ENCODE results near the gene UBTD1. TPM values are rescaled to one million over a fixed set of nuclear protein-coding genes. Genes with fewer than 3 reads are reported as not detected.

UBTD1 gene
- polyA plus RNA-seq, 1 donor from 2014 or later, result 3.3 TPM

DNA sequence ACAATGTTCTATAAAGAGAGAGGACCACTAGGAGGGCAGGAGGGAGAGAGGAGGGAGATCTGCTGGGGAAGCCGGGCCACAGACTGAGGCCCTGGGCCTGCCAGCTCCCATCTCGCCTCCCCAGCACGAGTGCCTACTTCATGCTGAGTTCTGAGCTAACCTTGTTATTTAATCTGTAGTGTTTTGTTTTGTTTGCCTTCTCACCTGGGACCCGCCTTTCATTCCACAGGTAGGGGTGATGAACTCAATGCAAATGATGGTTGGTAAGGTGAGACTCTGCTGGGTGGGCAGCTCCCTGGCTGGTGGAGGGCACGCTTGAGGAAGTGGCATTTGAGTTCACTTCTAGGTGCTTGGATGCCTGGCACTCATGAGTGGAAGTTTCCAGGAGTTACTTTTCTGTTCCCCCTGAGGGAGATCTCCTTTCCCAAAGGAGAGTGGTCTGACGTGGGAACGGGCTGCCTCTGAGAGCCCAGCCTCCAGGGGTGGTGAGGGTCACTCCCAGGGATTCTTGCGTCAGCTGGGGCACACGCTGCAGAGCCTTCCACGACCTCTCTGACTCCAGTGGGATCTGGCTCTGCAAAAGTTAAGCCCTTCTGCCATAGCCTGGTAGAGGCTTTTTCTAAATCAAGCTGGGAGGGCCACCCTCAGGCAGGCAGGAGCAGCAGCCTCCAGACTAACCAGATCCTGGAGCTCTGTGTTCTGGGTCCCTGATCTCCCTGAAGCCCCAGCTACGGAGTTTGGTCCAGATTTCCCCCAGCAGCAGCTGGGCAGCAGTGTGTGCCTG, 22.4 kb downstream of the UBTD1 start:
- no peaks in the 10 kb centered on the region for H3K9me3 ChIP-seq (ENCODE audit: low read length)
- TF ChIP-seq POLR2AphosphoS5 (IDR thresholded peaks at IDR 0.05) (no peak), SMC3 (conservative IDR thresholded peaks at IDR 0.05; ENCODE audit: poor library complexity) (no peak), EP300 (conservative IDR thresholded peaks at IDR 0.05; ENCODE audit: poor library complexity, severe bottlenecking) (no peak), TAF1 (IDR thresholded peaks at IDR 0.05; ENCODE audit: low read depth) (no peak), MXI1 (conservative IDR thresholded peaks at IDR 0.05; ENCODE audit: poor library complexity, severe bottlenecking) (no peak), RAD21 (conservative IDR thresholded peaks at IDR 0.05) (no peak), EZH2 (IDR thresholded peaks at IDR 0.05; ENCODE audit: borderline replicate concordance, insufficient read depth, low read length, poor library complexity, severe bottlenecking) (no peak)
- TF ChIP-seq, protein P1, sequence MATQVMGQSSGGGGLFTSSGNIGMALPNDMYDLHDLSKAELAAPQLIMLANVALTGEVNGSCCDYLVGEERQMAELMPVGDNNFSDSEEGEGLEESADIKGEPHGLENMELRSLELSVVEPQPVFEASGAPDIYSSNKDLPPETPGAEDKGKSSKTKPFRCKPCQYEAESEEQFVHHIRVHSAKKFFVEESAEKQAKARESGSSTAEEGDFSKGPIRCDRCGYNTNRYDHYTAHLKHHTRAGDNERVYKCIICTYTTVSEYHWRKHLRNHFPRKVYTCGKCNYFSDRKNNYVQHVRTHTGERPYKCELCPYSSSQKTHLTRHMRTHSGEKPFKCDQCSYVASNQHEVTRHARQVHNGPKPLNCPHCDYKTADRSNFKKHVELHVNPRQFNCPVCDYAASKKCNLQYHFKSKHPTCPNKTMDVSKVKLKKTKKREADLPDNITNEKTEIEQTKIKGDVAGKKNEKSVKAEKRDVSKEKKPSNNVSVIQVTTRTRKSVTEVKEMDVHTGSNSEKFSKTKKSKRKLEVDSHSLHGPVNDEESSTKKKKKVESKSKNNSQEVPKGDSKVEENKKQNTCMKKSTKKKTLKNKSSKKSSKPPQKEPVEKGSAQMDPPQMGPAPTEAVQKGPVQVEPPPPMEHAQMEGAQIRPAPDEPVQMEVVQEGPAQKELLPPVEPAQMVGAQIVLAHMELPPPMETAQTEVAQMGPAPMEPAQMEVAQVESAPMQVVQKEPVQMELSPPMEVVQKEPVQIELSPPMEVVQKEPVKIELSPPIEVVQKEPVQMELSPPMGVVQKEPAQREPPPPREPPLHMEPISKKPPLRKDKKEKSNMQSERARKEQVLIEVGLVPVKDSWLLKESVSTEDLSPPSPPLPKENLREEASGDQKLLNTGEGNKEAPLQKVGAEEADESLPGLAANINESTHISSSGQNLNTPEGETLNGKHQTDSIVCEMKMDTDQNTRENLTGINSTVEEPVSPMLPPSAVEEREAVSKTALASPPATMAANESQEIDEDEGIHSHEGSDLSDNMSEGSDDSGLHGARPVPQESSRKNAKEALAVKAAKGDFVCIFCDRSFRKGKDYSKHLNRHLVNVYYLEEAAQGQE (IDR thresholded peaks at IDR 0.05; ENCODE audit: borderline replicate concordance), result no peak
- TF ChIP-seq, protein P2, sequence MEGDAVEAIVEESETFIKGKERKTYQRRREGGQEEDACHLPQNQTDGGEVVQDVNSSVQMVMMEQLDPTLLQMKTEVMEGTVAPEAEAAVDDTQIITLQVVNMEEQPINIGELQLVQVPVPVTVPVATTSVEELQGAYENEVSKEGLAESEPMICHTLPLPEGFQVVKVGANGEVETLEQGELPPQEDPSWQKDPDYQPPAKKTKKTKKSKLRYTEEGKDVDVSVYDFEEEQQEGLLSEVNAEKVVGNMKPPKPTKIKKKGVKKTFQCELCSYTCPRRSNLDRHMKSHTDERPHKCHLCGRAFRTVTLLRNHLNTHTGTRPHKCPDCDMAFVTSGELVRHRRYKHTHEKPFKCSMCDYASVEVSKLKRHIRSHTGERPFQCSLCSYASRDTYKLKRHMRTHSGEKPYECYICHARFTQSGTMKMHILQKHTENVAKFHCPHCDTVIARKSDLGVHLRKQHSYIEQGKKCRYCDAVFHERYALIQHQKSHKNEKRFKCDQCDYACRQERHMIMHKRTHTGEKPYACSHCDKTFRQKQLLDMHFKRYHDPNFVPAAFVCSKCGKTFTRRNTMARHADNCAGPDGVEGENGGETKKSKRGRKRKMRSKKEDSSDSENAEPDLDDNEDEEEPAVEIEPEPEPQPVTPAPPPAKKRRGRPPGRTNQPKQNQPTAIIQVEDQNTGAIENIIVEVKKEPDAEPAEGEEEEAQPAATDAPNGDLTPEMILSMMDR (IDR thresholded peaks at IDR 0.05; ENCODE audit: poor library complexity, severe bottlenecking), result no peak
- H3K4me3 ChIP-seq (ENCODE audit: low read length), result no peak overlapping the region
- H2AFZ ChIP-seq (ENCODE audit: low read depth, low read length), result no peak overlapping the region
- no peak overlapping the region for H3K4me2 ChIP-seq (ENCODE audit: low read length)
- H4K20me1 ChIP-seq (ENCODE audit: insufficient read depth), result no peaks in the 10 kb centered on the region
- H3F3A ChIP-seq (ENCODE audit: insufficient read depth, low read length, poor library complexity, severe bottlenecking), result no peaks in the 10 kb centered on the region
- no peaks in the 10 kb centered on the region for H3K9me2 ChIP-seq (ENCODE audit: insufficient read depth, low read length)
- no peaks in the 10 kb centered on the region for H3K27me3 ChIP-seq (ENCODE audit: insufficient read depth, low read depth, low read length)
- no peaks in the 10 kb centered on the region for H3K79me2 ChIP-seq (replicated peaks; ENCODE audit: insufficient read depth, low read length)
- H3K36me3 ChIP-seq (ENCODE audit: insufficient read depth, low read length), result no peaks in the 10 kb centered on the region
- no peak overlapping the region for H3K27ac ChIP-seq (ENCODE audit: low read length)
- no peak overlapping the region for H3K9ac ChIP-seq (ENCODE audit: low read length)

DNA sequence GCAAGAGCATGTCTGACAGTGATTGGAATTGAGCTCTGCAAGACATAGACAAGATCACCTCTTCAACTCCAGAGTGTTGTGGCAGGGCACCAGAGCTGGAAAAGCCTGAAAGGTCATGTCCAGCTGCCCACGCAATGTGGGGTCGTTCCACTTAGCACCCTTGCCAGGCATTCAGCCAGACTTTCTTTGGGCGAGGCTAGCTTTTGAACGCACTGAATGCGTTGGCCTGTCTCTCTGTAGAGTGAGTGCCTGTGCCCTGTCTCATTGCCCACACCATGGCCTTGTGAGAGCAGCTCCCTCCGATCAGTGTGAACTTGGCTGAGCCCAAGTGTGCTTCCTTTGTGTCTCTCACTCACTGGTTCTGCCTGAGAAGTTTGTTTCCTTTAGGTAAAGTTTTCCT, 23.3 kb downstream of the UBTD1 start:
- Histone ChIP-seq H3F3A (ENCODE audit: insufficient read depth, low read length, poor library complexity, severe bottlenecking) (no peaks in the 10 kb centered on the region), H3K36me3 (ENCODE audit: insufficient read depth, low read length) (no peaks in the 10 kb centered on the region), H3K27me3 (ENCODE audit: insufficient read depth, low read depth, low read length) (no peaks in the 10 kb centered on the region), H3K4me2 (ENCODE audit: low read length) (no peak overlapping the region), H3K9ac (ENCODE audit: low read length) (no peak overlapping the region), H4K20me1 (ENCODE audit: insufficient read depth) (no peaks in the 10 kb centered on the region), H3K79me2 (replicated peaks; ENCODE audit: insufficient read depth, low read length) (no peaks in the 10 kb centered on the region), H3K9me2 (ENCODE audit: insufficient read depth, low read length) (no peaks in the 10 kb centered on the region), H3K9me3 (ENCODE audit: low read length) (no peaks in the 10 kb centered on the region), H2AFZ (ENCODE audit: low read depth, low read length) (no peak overlapping the region), H3K27ac (ENCODE audit: low read length) (no peak overlapping the region), H3K4me3 (ENCODE audit: low read length) (no peak overlapping the region)
- TF ChIP-seq, protein P2 (IDR thresholded peaks at IDR 0.05; ENCODE audit: poor library complexity, severe bottlenecking), result no peak
- TF ChIP-seq SMC3 (conservative IDR thresholded peaks at IDR 0.05; ENCODE audit: poor library complexity) (no peak), POLR2AphosphoS5 (IDR thresholded peaks at IDR 0.05) (no peak), RAD21 (conservative IDR thresholded peaks at IDR 0.05) (no peak)
- TF ChIP-seq, protein P1 (IDR thresholded peaks at IDR 0.05; ENCODE audit: borderline replicate concordance), result no peak

Data from neural cell (in vitro differentiated cells).